ENCODE measurements around the gene UNC50.
"Not testable (repeated sequence)": the region's sequence is repeated elsewhere in the genome, so short reads cannot be mapped to it uniquely, and the experiment has no call there.

The UNC50 gene

GRCh38 chr2:98576666-98577312, 31.6 kb upstream of the UNC50 start:
- DNase-seq (ENCODE audit: low read depth in 2 of 2), result no peak

DNA sequence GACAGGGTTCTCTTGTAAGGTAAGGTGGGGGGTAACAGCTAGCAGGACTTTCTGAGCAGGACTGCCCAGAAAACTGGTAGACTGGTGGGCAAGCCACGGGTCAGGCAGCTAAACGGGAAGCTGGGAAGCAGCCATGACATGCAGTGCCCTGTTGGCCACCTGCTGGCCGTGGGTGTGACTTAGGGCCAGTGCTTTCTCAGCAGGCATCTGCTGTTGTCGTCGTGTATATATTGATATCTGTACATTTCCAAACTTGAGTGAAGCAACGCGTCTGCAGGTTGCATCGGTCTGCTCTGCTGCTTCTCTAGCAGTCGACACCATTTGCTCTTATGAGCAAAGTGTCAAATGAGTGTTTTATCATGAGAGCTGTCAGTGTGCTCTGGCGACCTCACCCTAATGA, 31.1 kb upstream of the UNC50 start:
- DNase-seq (ENCODE audit: low read depth in 2 of 2), result no peak

- DNase-seq (ENCODE audit: low read depth in 2 of 2), result no peak
These were observed 30.2 kb upstream of the UNC50 start for GRCh38 chr2:98578231-98578630.

- no peak for DNase-seq (ENCODE audit: low read depth in 2 of 2)
These were observed 28.5 kb upstream of the UNC50 start for GRCh38 chr2:98579926-98580325.

GRCh38 chr2:98580656-98581284, 27.6 kb upstream of the UNC50 start:
- DNase-seq (ENCODE audit: low read depth in 2 of 2), result no peak

DNA sequence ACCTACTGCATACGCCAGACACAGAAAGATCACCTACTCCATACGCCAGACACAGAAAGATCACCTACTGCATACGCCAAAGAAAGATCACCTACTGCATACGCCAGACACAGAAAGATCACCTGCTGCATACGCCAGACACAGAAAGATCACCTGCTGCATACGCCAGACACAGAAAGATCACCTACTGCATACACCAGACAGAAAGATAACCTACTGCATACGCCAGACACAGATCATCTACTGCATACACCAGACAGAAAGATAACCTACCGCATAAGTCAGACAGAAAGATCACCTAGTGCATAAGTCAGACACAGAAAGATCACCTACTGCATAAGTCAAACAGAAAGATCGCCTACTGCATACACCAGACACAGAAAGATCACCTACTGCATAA, 25.9 kb upstream of the UNC50 start:
- no peak for DNase-seq (ENCODE audit: low read depth in 2 of 2)

GRCh38 chr2:98583276-98583675, 25.1 kb upstream of the UNC50 start:
- no peak for DNase-seq (ENCODE audit: low read depth in 2 of 2)

GRCh38 chr2:98583816-98584618, 24.4 kb upstream of the UNC50 start:
- no peak for DNase-seq (ENCODE audit: low read depth in 2 of 2)

GRCh38 chr2:98585386-98585785, 23.0 kb upstream of the UNC50 start:
- DNase-seq (ENCODE audit: low read depth in 2 of 2), result no peak

- no peak for DNase-seq (ENCODE audit: low read depth in 2 of 2)
These were observed 21.7 kb upstream of the UNC50 start for GRCh38 chr2:98586551-98587140.

GRCh38 chr2:98588880-98589431, 19.4 kb upstream of the UNC50 start:
- no peak for DNase-seq (ENCODE audit: low read depth in 2 of 2)

GRCh38 chr2:98589489-98589888, 18.9 kb upstream of the UNC50 start:
- no peak for DNase-seq (ENCODE audit: low read depth in 2 of 2)

- DNase-seq (ENCODE audit: low read depth in 2 of 2), result no peak
These were observed 15.8 kb upstream of the UNC50 start for GRCh38 chr2:98592565-98592964.

GRCh38 chr2:98594665-98595064, 13.7 kb upstream of the UNC50 start:
- not testable (repeated sequence) for DNase-seq (ENCODE audit: low read depth in 2 of 2)

- no peak for DNase-seq (ENCODE audit: low read depth in 2 of 2)
These were observed 9.5 kb upstream of the UNC50 start for GRCh38 chr2:98598781-98599428.

GRCh38 chr2:98601532-98602132, 6.8 kb upstream of the UNC50 start:
- no peak for DNase-seq (ENCODE audit: low read depth in 2 of 2)

- no peak for DNase-seq (ENCODE audit: low read depth in 2 of 2)
These were observed 3.8 kb upstream of the UNC50 start for GRCh38 chr2:98604547-98604946.

GRCh38 chr2:98605076-98605475, 3.3 kb upstream of the UNC50 start:
- DNase-seq (ENCODE audit: low read depth in 2 of 2), result no peak

- DNase-seq (ENCODE audit: low read depth in 2 of 2), result no peak
These were observed 2.0 kb upstream of the UNC50 start for GRCh38 chr2:98606431-98606830.

DNA sequence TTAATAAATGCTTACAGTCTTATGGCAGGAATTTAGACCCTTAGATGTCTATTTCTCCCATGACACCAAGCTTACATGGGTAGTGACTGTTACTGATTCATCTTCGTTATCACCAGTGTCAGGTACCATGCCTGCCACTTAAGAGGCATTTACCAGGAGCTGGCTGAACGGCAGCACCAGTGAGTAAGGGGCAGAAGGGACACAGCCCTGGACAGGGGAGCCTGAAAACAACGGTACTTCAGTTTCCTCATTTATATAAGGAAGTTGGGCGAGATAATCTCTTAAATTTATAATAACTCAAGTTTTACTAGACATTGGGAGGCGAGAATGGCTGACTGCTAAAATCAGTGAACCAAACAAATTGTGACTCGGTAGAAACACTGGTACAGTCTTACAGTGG, 1.3 kb upstream of the UNC50 start:
- DNase-seq (ENCODE audit: low read depth in 2 of 2), result no peak

GRCh38 chr2:98607741-98608115, 661 bp upstream of the UNC50 start:
- no peak for DNase-seq (ENCODE audit: low read depth in 2 of 2)
